DND-41 (cell line): Measurements from ENCODE around the gene HNRNPAB.
"Not testable (repeated sequence)": the region's sequence is repeated elsewhere in the genome, so short reads cannot be mapped to it uniquely, and the experiment has no call there.

ENCODE experiments used
- ATAC-seq: fragments of 200-7000 bp; cut with Tn5 transposase; 3 replicates; pipeline ENCODE4 v1.9.1; 2021; ENCODE audit warnings: low read depth; ENCODE audit not compliant: insufficient read depth
- DNase-seq: peaks from one replicate; pipeline ENCODE4 v3.0.0-alpha.2; 2020
- H2AFZ ChIP-seq: 2 replicates; pipeline ENCODE4 v1.6.0; 2012; ENCODE audit warnings: low read depth, low read length
- H3K27ac ChIP-seq: 2 replicates; pipeline ENCODE4 v1.5.1; 2012; ENCODE audit warnings: low read length, inconsistent platforms
- H3K27me3 ChIP-seq: fragments of 200-600 bp; sonication (generic); 2 replicates; pipeline ENCODE4 v1.6.0; 2012; ENCODE audit warnings: low read length, mild to moderate bottlenecking, inconsistent platforms; ENCODE audit not compliant: insufficient read depth, poor library complexity
- H3K36me3 ChIP-seq: 2 replicates; pipeline ENCODE4 v1.5.1; 2012; ENCODE audit warnings: low read length, inconsistent platforms; ENCODE audit not compliant: insufficient read depth
- H3K4me1 ChIP-seq: 2 replicates; pipeline ENCODE4 v1.5.1; 2012; ENCODE audit warnings: mild to moderate bottlenecking, low read length; ENCODE audit not compliant: insufficient read depth
- H3K4me2 ChIP-seq: 2 replicates; pipeline ENCODE4 v1.6.0; 2012; ENCODE audit warnings: mild to moderate bottlenecking, moderate library complexity, low read length, inconsistent platforms; ENCODE audit not compliant: insufficient read depth
- H3K4me3 ChIP-seq, 2 experiments: fragments of 200-600 bp in 1 of 2; shearing (Covaris generic) in 1 of 2; 2 replicates each; pipeline ENCODE4 v1.5.1; 2012 to 2016; ENCODE audit warnings: inconsistent platforms in 2 of 2, low read length in 2 of 2, mild to moderate bottlenecking in 2 of 2, low read depth in 1 of 2, moderate library complexity in 1 of 2
- H3K79me2 ChIP-seq: 2 replicates; pipeline ENCODE4 v1.6.0; 2012; ENCODE audit warnings: low read length, inconsistent platforms; ENCODE audit not compliant: insufficient read depth
- H3K9ac ChIP-seq: 2 replicates; pipeline ENCODE4 v1.6.0; 2012; ENCODE audit warnings: low read depth, mild to moderate bottlenecking, inconsistent platforms, low read length, moderate library complexity
- H3K9me3 ChIP-seq: 2 replicates; pipeline ENCODE4 v1.5.1; 2012; ENCODE audit warnings: low read length, moderate library complexity, mild to moderate bottlenecking, inconsistent platforms; ENCODE audit not compliant: insufficient read depth, severe bottlenecking
- H4K20me1 ChIP-seq: 2 replicates; pipeline ENCODE4 v1.6.0; 2012; ENCODE audit warnings: low read length; ENCODE audit not compliant: insufficient read depth
- CTCF ChIP-seq: IDR thresholded peaks from 2 replicates; pipeline ENCODE4 v1.5.1; 2012; ENCODE audit warnings: borderline replicate concordance, low read length, moderate library complexity, mild to moderate bottlenecking; ENCODE audit not compliant: poor library complexity, severe bottlenecking; ENCODE audit errors: extremely low read depth
- EZH2 ChIP-seq: IDR thresholded peaks from 3 replicates; pipeline ENCODE4 v1.6.1; 2012; ENCODE audit warnings: borderline replicate concordance, low read depth, mild to moderate bottlenecking, moderate library complexity, low read length, inconsistent platforms; ENCODE audit not compliant: severe bottlenecking

The HNRNPAB gene

DNA sequence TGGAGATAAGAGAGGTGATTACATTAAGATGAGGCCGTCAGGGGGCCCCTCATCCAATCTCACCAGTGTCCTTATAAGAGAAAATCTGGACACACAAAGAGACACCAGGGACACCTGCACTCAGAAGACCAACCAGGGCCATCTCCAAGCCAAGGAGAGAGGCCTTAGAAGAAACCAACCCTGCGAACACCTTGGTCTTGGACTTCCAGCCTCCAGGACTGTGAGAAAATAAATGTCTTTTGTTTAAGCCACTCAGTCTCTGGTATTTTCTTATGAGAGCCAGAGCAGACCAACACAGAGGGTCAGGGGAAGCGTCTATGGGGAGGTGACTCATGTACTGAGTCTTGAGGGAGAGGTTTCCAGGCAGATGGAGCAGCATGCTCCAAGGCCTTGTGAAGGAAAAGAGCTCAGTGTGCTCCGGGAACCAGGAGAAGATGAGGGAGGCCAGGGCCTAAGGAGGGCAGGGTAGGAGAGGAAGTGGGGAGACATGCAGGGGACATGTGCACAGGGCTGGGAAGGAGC lies 22.9 kb downstream of the HNRNPAB start:
- TF ChIP-seq CTCF (no peak), EZH2 (no peak)
- Histone ChIP-seq H4K20me1 (peaks cover 62% of the 10 kb centered on the region), H3K4me1 (peaks cover 23% of the 10 kb centered on the region), H3K9me3 (no peaks in the 10 kb centered on the region), H2AFZ (no peak overlapping the region), H3K9ac (no peak overlapping the region), H3K36me3 (peaks cover 97% of the 10 kb centered on the region), H3K4me3 (no peak overlapping the region), H3K79me2 (peaks cover 42% of the 10 kb centered on the region), H3K27ac (no peak overlapping the region), H3K4me2 (no peak overlapping the region), H3K27me3 (no peaks in the 10 kb centered on the region)
- ATAC-seq = no peak
- DNase-seq = no peak

DNA sequence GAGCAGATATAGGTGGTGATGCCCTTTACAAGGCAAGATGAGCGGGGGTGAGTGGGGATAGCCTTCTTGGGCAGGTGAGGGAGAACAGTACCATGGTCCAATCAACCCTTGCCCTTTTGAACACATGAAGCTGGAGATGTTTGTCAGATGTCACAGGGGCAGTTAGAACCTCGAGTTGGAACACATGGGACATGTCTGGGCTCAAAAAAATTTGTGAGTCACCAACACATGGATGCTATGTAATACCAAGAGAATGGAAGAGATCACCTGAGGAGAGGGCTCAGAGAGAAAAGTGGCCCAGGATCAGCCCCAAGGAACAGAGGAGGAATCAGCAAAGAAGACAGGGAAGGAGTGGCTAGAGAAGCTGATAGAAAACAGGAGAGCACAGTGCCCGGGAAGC lies 23.6 kb downstream of the HNRNPAB start:
- H4K20me1 ChIP-seq = peaks cover 62% of the 10 kb centered on the region
- no peak overlapping the region for H2AFZ ChIP-seq
- no peaks in the 10 kb centered on the region for H3K27me3 ChIP-seq
- no peak overlapping the region for H3K4me2 ChIP-seq
- DNase-seq (no peak), ATAC-seq (no peak)
- no peak overlapping the region for H3K4me3 ChIP-seq
- peaks cover 26% of the 10 kb centered on the region for H3K4me1 ChIP-seq
- TF ChIP-seq CTCF = no peak
- TF ChIP-seq EZH2 = no peak
- peaks cover 45% of the 10 kb centered on the region for H3K79me2 ChIP-seq
- H3K27ac ChIP-seq = no peak overlapping the region
- peaks cover 90% of the 10 kb centered on the region for H3K36me3 ChIP-seq
- no peaks in the 10 kb centered on the region for H3K9me3 ChIP-seq
- H3K9ac ChIP-seq = no peak overlapping the region

GRCh38 chr5:178228609-178229008 lies 24.3 kb downstream of the HNRNPAB start:
- DNase-seq = no peak
- Histone ChIP-seq H3K4me3 (no peak overlapping the region), H3K27me3 (no peaks in the 10 kb centered on the region), H3K79me2 (peaks cover 45% of the 10 kb centered on the region), H3K4me1 (peaks cover 32% of the 10 kb centered on the region), H3K9me3 (no peaks in the 10 kb centered on the region), H3K27ac (no peak overlapping the region), H3K4me2 (no peak overlapping the region), H3K9ac (no peak overlapping the region), H4K20me1 (peaks cover 58% of the 10 kb centered on the region), H2AFZ (no peak overlapping the region), H3K36me3 (peaks cover 83% of the 10 kb centered on the region)
- TF ChIP-seq EZH2 (no peak), CTCF (no peak)
- ATAC-seq = no peak

DNA sequence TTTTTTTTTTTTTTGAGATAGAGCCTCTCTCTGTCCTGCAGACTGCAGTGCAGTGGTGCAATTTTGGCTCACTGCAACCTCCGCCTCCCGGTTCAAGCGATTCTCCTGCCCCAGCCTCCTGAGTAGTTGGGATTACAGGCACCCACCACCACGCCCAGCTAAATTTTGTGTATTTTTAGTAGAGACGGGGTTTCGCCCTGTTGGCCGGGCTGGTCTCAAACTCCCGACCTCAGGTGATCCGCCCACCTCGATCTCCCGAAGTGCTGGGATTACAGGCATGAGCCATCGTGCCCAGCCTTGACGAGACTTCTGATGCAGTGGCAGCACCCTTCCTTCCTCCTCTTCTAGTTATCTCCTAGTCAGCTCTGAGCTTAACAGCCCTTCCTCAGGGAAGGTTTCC lies 24.8 kb downstream of the HNRNPAB start:
- Histone ChIP-seq H3K4me1 (peaks cover 32% of the 10 kb centered on the region), H4K20me1 (peaks cover 57% of the 10 kb centered on the region)
- not testable (repeated sequence) for H3K4me2 ChIP-seq

More for the DNA sequence above, 24.8 kb downstream of the HNRNPAB start:
- not testable (repeated sequence) for DNase-seq, H3K4me3 ChIP-seq, H3K27ac ChIP-seq, H2AFZ ChIP-seq, H3K9ac ChIP-seq, ATAC-seq, H3K9me3 ChIP-seq, H3K27me3 ChIP-seq
- peaks cover 45% of the 10 kb centered on the region for H3K79me2 ChIP-seq
- peaks cover 78% of the 10 kb centered on the region for H3K36me3 ChIP-seq
